HS-5 (cell line): ENCODE data around the gene MAN1C1.

Experiments used
- DNase-seq: peaks from one replicate; pipeline ENCODE4 v3.0.0-alpha.2; 2012; ENCODE audit warnings: low read depth

Gene MAN1C1

DNA sequence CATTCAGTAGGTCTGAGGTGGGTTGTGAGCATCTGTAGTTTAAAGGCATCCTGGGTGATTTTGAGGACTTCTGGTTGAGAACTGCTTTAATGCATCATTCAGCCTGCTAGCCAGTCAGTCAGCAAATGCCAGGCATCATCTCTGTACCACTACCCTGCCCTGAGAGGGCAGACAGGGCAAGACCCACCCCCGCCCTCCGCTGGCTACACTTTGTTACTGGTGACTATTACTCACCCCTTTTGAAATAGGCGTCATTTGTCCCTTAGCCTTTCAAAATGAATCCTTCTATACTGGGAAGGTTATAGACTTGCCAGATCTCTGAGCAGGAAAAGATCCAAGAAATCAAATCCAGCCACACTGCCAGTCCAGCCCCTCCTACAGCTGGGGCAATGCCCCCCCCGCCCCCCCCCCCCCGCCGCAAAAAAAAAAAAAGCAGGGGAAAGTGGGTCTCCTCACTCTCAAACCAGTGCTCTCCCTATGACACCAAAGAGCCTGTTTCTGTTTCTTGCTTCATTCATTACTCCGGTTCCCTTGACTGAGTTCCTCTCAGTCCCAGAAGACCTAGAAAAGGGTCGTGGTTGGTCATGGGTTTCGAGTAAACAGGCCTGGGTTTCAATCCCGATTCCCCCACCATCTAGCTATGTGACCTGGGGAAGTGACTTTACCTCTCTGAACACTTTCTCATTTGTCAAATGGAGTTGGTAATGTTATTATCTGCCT lies 187.8 kb downstream of the MAN1C1 start:
- no peak for DNase-seq

- DNase-seq = no peak
Measured at GRCh38 chr1:25804964-25805862, 188.6 kb downstream of the MAN1C1 start.

DNA sequence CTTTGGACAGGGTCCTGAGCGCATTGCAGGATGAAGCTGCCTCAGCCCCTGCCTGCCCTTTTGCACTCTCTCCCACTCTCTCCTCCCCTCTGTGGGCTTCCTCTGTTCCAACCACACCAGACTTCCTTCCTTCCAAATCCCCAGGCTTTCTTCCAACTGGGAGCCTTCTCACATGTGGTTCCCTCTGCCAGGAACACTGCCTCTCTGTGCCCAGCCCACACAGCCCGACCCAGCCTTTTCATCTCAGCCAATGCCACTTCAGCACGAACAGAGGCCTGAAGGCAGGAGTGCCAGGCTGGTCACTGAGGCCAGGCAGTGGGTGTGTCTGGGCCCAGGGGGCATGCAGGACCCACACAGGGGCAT lies 189.3 kb downstream of the MAN1C1 start:
- no peak for DNase-seq

GRCh38 chr1:25806418-25806817 lies 189.8 kb downstream of the MAN1C1 start:
- DNase-seq = no peak

- no peak for DNase-seq
Measured at GRCh38 chr1:25807480-25808390, 191.1 kb downstream of the MAN1C1 start.

DNA sequence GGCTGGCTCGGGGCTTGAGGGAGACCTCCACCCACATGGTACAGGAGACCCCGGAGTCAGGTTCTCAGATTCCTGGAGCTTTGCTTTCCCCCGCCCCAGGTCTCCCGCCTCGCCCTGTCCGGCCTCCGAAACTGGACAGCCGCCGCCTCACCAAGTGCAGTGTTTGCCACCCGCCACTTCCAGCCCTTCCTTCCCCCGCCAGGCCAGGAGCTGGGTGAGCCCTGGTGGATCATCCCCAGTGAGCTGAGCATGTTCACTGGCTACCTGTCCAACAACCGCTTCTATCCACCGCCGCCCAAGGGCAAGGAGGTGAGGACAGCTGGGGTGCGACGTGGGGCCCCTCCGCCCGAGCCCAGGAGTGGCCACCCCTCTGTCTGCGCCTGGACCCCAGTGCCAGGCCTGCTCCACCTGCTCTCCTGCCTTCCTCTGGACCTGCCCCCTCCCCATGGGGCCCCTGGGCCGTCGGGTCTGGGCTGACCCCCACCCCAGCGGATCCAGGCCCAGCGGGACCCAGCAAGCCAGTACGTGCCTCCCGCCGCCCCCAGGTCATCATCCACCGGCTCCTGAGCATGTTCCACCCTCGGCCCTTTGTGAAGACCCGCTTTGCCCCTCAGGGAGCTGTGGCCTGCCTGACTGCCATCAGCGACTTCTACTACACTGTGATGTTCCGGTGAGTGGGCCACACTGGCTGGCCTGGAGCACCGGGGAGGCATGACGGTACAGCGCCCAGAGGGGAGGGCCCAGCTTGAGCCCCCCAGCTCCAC lies 192.1 kb downstream of the MAN1C1 start:
- no peak for DNase-seq

DNA sequence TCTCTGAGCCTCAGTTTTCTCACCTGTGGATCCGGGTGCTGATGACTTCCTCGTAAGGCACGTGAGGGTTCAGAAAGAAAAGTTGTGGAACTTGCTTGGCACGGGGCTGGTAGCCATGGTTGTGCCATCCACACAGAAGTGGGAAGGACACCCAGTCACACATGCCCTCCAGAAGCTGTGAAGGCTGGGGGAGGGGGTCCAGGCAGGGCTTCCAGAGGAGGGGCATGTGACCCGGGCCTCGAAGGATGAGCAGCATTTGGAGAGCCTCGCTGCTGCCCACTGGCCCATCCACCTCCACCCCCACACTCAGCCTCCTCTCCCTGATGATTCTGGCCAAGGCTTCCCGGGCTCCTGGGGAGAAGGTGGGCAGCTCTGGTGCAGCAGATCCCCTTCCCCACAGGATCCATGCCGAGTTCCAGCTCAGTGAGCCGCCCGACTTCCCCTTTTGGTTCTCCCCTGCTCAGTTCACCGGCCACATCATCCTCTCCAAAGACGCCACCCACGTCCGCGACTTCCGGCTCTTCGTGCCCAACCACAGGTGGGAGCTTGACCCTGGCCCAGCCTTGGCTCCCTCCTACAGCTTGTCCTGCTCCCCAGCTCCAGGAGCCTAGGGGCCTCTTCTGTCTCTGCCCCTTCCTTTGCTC lies 192.8 kb downstream of the MAN1C1 start:
- no peak for DNase-seq

GRCh38 chr1:25809929-25810328 lies 193.3 kb downstream of the MAN1C1 start:
- no peak for DNase-seq

GRCh38 chr1:25810341-25811299 lies 194.0 kb downstream of the MAN1C1 start:
- DNase-seq = no peak

DNA sequence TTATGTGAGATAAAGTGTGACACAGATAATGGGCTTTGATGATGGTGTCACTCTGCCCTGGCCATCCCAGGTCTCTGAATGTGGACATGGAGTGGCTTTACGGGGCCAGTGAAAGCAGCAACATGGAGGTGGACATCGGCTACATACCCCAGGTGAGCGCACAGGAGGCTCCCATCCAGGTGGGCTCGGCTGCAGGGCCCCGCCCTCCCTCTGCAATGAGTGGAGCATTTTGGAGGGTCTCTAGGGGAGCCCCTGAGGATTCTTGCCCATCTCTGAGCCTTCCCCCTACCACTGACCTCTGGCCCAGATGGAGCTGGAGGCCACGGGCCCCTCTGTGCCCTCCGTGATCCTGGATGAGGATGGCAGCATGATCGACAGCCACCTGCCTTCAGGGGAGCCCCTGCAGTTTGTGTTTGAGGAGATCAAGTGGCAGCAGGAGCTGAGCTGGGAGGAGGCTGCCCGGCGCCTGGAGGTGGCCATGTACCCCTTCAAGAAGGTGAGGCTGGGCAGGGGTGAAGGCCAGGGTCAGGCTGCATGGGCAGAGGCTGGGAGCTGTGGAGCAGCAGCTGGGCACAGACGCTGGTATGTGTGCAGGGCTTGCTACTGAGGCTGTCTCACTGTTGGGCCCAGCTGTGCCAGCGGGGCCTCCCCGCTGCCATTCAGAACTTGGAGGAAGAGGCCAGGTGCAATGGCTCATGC lies 194.9 kb downstream of the MAN1C1 start:
- DNase-seq = no peak

- DNase-seq = no peak
Measured at GRCh38 chr1:25813071-25813733, 196.6 kb downstream of the MAN1C1 start.

- DNase-seq = no peak
Measured at GRCh38 chr1:25813734-25814471, 197.3 kb downstream of the MAN1C1 start.

DNA sequence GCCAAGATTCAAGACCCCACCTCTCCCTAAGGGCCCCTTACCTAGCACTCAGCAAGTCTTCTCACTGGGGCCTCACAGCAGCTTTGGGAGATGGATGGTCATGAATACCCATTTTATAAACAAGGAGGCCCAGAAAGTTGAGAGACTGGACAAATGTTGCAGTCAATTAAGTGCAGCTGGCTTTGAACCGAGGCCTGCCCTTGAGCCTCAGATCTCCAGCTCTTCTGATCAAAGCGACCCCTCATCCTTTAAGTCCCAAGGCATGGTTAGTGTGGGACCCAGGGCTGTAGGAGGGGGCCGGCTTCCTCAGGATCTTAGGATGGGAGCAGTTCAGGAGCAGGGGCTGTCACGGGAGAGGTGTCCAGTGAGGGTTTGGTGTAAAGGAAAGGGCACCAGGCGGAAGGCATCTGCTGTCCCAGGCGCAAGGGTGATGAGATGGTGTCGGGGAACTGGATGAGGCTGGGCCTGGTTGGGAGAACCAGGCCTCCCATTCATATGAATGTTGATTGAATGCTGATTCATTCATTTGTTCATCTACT lies 198.0 kb downstream of the MAN1C1 start:
- DNase-seq = no peak

GRCh38 chr1:25815208-25816111 lies 198.9 kb downstream of the MAN1C1 start:
- no peak for DNase-seq

- no peak for DNase-seq
Measured at GRCh38 chr1:25816112-25816718, 199.6 kb downstream of the MAN1C1 start.

DNA sequence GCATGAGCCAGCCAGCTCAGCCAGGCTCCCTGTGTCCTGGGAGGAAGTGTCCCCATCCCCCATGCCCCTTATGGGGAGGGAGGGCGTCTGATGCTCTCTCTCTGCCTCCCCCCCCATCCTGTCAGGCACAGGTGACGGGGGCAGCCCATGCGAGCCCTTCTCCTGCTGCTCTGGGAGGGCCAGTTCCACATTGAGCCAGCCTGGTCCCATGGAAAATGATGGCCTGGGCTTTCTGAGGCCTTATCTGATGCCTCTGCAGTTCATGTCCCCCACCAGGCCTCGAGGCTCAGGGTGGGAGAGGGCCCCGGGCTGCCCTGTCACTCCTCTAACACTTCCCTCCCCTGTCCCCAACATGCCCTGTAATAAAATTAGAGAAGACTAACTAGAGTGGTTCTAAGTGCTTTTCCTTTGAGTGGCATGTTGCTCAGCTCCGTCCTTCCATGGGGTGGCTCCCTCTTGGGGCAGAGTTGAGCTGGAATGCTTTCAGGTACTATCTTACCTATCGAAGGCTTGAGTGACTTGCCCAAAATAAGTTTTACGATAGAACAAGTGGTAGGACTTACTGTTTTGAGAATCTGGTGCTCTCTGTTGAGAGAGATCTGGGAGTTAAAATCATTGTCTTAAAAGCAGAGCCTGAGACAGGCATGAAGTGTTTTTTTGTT lies 201.4 kb downstream of the MAN1C1 start:
- no peak for DNase-seq
